A549 (cell line): ENCODE measurements around the gene ALPI. TPM values are rescaled to one million over a fixed set of nuclear protein-coding genes. Genes with fewer than 3 reads are reported as not detected.

Experiments
- ATAC-seq, 2 experiments: fragments of 200-7000 bp in 1 of 2; fragments of >200 bp in 1 of 2; cut with Nextera tagmentation in 1 of 2; cut with Tn5 transposase in 1 of 2; 3 replicates each; pipeline versions ENCODE4 v1.8.0 to v1.9.1; 2018 to 2020; ENCODE audit warnings: mild to moderate bottlenecking in 1 of 2, moderate library complexity in 1 of 2
- CTCF ChIA-PET: fragments of 300-600 bp; sonication (Branson Sonifier 250); formaldehyde crosslinking; extraction: SDS; loops from one replicate; lab custom pipeline; 2021; ENCODE audit warnings: antibody characterized with exemption, inconsistent platforms; lab: Yijun Ruan, JAX
- POLR2A ChIA-PET: fragments of 350-600 bp; formaldehyde crosslinking; extraction: SDS; loops from one replicate; lab custom pipeline; 2021; ENCODE audit warnings: antibody characterized with exemption, inconsistent platforms; lab: Yijun Ruan, JAX
- DNase-seq, 2 experiments: peaks; one replicate each; pipeline versions ENCODE4 v3.0.0 to v3.0.0-alpha.2; 2011 to 2016; ENCODE audit warnings: low read depth in 1 of 2, low spot score in 1 of 2
- FAIRE-seq: peaks from 2 replicates; lab custom pipeline; 2011; peaks lifted over from hg19 to GRCh38; lab: Jason Lieb, UNC
- H3K27ac ChIP-seq, 2 experiments: fragments of >200 bp; sonication (Bioruptor Twin); formaldehyde crosslinking; 3 replicates each; pipeline ENCODE4 v1.5.1; 2016 to 2017
- H3K4me1 ChIP-seq: fragments of >200 bp; sonication (Bioruptor Twin); formaldehyde crosslinking; 3 replicates; pipeline ENCODE4 v1.6.1; 2016
- H3K4me2 ChIP-seq: fragments of >200 bp; sonication (Bioruptor Twin); formaldehyde crosslinking; 3 replicates; pipeline ENCODE4 v1.6.1; 2016
- H3K4me3 ChIP-seq: fragments of >200 bp; sonication (Bioruptor Twin); formaldehyde crosslinking; 3 replicates; pipeline ENCODE4 v1.5.1; 2016
- H3K9me3 ChIP-seq: fragments of >200 bp; sonication (Bioruptor Twin); formaldehyde crosslinking; 3 replicates; pipeline ENCODE4 v1.6.1; 2016
- CHD2 ChIP-seq: fragments of 150-350 bp; IDR thresholded peaks from 2 replicates; pipeline ENCODE4 v1.6.1; 2014; ENCODE audit warnings: low read length; ENCODE audit not compliant: partially characterized antibody
- CHD4 ChIP-seq: fragments of 200-600 bp; sonication (generic); IDR thresholded peaks from 2 replicates; pipeline ENCODE4 v1.6.1; 2016; ENCODE audit warnings: antibody characterized with exemption, mild to moderate bottlenecking, borderline replicate concordance
- CTCF ChIP-seq: fragments of >200 bp; sonication (Bioruptor Twin); formaldehyde crosslinking; IDR thresholded peaks from 3 replicates; pipeline ENCODE4 v1.5.1; 2016
- EHMT2 ChIP-seq: fragments of 200-600 bp; sonication (generic); IDR thresholded peaks from 2 replicates; pipeline ENCODE4 v1.6.1; 2016; ENCODE audit warnings: antibody characterized with exemption, low read depth, mild to moderate bottlenecking, moderate library complexity
- ESRRA ChIP-seq: fragments of 150-350 bp; IDR thresholded peaks from 2 replicates; pipeline ENCODE4 v1.6.1; 2014; ENCODE audit warnings: mild to moderate bottlenecking, low read length, borderline replicate concordance
- FOSL2 ChIP-seq, 2 experiments: fragments of 450-650 bp in 1 of 2; fragments of >200 bp in 1 of 2; sonication (Bioruptor Twin) in 1 of 2; formaldehyde crosslinking; IDR thresholded peaks; 2 replicates each; pipeline versions ENCODE4 v1.5.0 to v1.6.1; 2016 to 2020; ENCODE audit warnings: mild to moderate bottlenecking in 1 of 2, moderate library complexity in 1 of 2
- FOXS1 ChIP-seq: fragments of 250-450 bp; sonication (Bioruptor Pico); IDR thresholded peaks from 2 replicates; pipeline ENCODE4 v1.5.0; 2020; ENCODE audit warnings: mild to moderate bottlenecking, moderate library complexity
- HOXA7 ChIP-seq: fragments of 250-450 bp; sonication (Bioruptor Pico); IDR thresholded peaks from 2 replicates; pipeline ENCODE4 v1.5.0; 2020; ENCODE audit warnings: mild to moderate bottlenecking, moderate library complexity
- HOXB13 ChIP-seq: fragments of 250-450 bp; sonication (Bioruptor Pico); IDR thresholded peaks from 2 replicates; pipeline ENCODE4 v1.5.0; 2020; ENCODE audit warnings: low read depth, mild to moderate bottlenecking, moderate library complexity
- KDM1A ChIP-seq: fragments of 200-600 bp; sonication (generic); IDR thresholded peaks from 2 replicates; pipeline ENCODE4 v1.6.1; 2016; ENCODE audit warnings: low read depth, mild to moderate bottlenecking
- MAZ ChIP-seq: fragments of 150-350 bp; IDR thresholded peaks from 2 replicates; pipeline ENCODE4 v1.6.1; 2014; ENCODE audit warnings: antibody characterized with exemption, low read depth, low read length, borderline replicate concordance
- MYC ChIP-seq: IDR thresholded peaks from 2 replicates; pipeline ENCODE4 v1.6.1; 2012; ENCODE audit warnings: mild to moderate bottlenecking, inconsistent platforms, low read length, improper control_type of control experiment, borderline replicate concordance
- NFE2L2 ChIP-seq: fragments of 150-350 bp; conservative IDR thresholded peaks from 2 replicates; pipeline ENCODE4 v1.6.1; 2014; ENCODE audit warnings: low read length
- NPAS2 ChIP-seq: fragments of 250-450 bp; sonication (Bioruptor Pico); IDR thresholded peaks from 2 replicates; pipeline ENCODE4 v1.8.0; 2022; ENCODE audit warnings: mild to moderate bottlenecking, moderate library complexity, borderline replicate concordance
- PHF8 ChIP-seq: fragments of 200-600 bp; sonication (generic); IDR thresholded peaks from 2 replicates; pipeline ENCODE4 v1.6.1; 2016; ENCODE audit warnings: low read depth, mild to moderate bottlenecking, antibody characterized with exemption, moderate library complexity, borderline replicate concordance
- POLR2A ChIP-seq: IDR thresholded peaks from 2 replicates; pipeline ENCODE4 v1.6.1; 2012; ENCODE audit warnings: mild to moderate bottlenecking, low read length
- RAD21 ChIP-seq, 2 experiments: fragments of >200 bp in 1 of 2; sonication (Bioruptor Twin) in 1 of 2; formaldehyde crosslinking in 1 of 2; IDR thresholded peaks in 1 of 2; conservative IDR thresholded peaks in 1 of 2; 2 replicates in 1 of 2; 3 replicates in 1 of 2; pipeline ENCODE4 v1.6.1; 2012 to 2018; ENCODE audit warnings: inconsistent platforms in 1 of 2
- RCOR1 ChIP-seq: fragments of 150-350 bp; IDR thresholded peaks from 2 replicates; pipeline ENCODE4 v1.6.1; 2014; ENCODE audit warnings: antibody characterized with exemption, low read length, low read depth
- RFX5 ChIP-seq: fragments of 450-650 bp; IDR thresholded peaks from 2 replicates; pipeline ENCODE4 v1.7.1; 2014; ENCODE audit warnings: antibody characterized with exemption, mild to moderate bottlenecking, moderate library complexity
- SMC3 ChIP-seq: fragments of >200 bp; sonication (Bioruptor Twin); formaldehyde crosslinking; IDR thresholded peaks from 3 replicates; pipeline ENCODE4 v1.6.1; 2018; ENCODE audit warnings: inconsistent platforms
- SREBF2 ChIP-seq: fragments of 450-650 bp; IDR thresholded peaks from 2 replicates; pipeline ENCODE4 v1.6.1; 2014; ENCODE audit warnings: mild to moderate bottlenecking, moderate library complexity
- ZC3H11A ChIP-seq: fragments of 450-650 bp; IDR thresholded peaks from 2 replicates; pipeline ENCODE4 v1.6.1; 2014; ENCODE audit warnings: antibody characterized with exemption, mild to moderate bottlenecking
- WGBS: methylation state at CpG from one replicate; pipeline ENCODE4 v1.1.6; 2017; ENCODE audit errors: missing lambda C conversion rate; 5-methylcytosine and 5-hydroxymethylcytosine counted together
- polyA plus RNA-seq, 4 experiments: library from polyadenylated mRNA; depleted of rRNA in 3 of 4; stranded (reverse); fragments of >200 nt; fragmentation: RNase III in 1 of 4; extraction: RNeasy Plus Mini Kit Qiagen cat#74134 plus additional on column Dnase treatment in 1 of 4; gene quantifications; 2 replicates in 3 of 4; 3 replicates in 1 of 4; pipeline ENCODE4 v1.2.3, GENCODE V29; 2011 to 2017

Gene ALPI
- polyA plus RNA-seq, 2 of the 4 experiments (the other 2 are of a cell fraction), result 0.05 TPM; not detected in 1

GRCh38 chr2:232419245-232420072 lies 36.5 kb upstream of the ALPI start (continued):
- TF ChIP-seq SMC3 (no peak), FOSL2 (IDR thresholded peaks at IDR 0.05) (no peak), FOSL2 (CRISPR knock-in tag; IDR thresholded peaks at IDR 0.05) (no peak), HOXA7 (CRISPR knock-in tag) (no peak), NFE2L2 (no peak), POLR2A (no peak)

DNA sequence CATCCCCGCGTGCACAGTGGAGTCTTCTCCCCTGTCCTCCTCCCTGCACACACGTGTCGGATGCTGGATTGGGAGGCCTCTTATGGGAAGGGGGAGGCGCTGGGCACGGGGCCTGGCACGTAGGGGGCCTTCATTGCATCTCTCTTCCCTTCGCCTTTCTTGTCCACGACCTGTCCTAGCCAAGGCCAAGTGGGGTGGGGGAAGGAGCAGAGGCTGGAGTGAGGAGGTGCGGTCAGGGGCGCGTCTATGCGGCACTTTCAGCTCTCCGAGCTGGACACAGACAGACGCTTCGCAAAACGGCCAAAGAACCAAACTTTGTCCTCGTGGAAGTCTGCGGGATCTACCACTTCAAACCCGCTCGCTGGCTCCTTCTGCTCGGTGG lies 35.9 kb upstream of the ALPI start:
- CTCF ChIA-PET, result interaction anchor here (1.1 kb wide), 1 partner anchor 102 kb away, joined by 4 read pairs; no protein-coding TSS in a partner anchor
- POLR2A ChIA-PET, result no interaction called here
- whole genome bisulfite sequencing, result 71% methylated on average over 20 of the region's 22 CpGs
- Histone ChIP-seq H3K4me2 (peak overlapping the region; percentile 98), H3K4me3 (peak overlapping the region; percentile 46), H3K9me3 (peaks cover 3% of the 10 kb centered on the region; the same call in 1 of the 3 replicates), H3K4me1 (no peaks in the 10 kb centered on the region), H3K27ac (no peak overlapping the region)
- FAIRE-seq (no peak), DNase-seq (no peak), ATAC-seq (peak in 1 of 2 experiments; percentile 5; a peak in 3 of 6 replicates)
- TF ChIP-seq ZC3H11A, result no peak
- TF ChIP-seq HOXB13 (CRISPR knock-in tag), result no peak
- TF ChIP-seq MYC, result no peak
- TF ChIP-seq FOXS1, result no peak
- TF ChIP-seq SREBF2, result no peak
- no peak for TF ChIP-seq RFX5

DNA sequence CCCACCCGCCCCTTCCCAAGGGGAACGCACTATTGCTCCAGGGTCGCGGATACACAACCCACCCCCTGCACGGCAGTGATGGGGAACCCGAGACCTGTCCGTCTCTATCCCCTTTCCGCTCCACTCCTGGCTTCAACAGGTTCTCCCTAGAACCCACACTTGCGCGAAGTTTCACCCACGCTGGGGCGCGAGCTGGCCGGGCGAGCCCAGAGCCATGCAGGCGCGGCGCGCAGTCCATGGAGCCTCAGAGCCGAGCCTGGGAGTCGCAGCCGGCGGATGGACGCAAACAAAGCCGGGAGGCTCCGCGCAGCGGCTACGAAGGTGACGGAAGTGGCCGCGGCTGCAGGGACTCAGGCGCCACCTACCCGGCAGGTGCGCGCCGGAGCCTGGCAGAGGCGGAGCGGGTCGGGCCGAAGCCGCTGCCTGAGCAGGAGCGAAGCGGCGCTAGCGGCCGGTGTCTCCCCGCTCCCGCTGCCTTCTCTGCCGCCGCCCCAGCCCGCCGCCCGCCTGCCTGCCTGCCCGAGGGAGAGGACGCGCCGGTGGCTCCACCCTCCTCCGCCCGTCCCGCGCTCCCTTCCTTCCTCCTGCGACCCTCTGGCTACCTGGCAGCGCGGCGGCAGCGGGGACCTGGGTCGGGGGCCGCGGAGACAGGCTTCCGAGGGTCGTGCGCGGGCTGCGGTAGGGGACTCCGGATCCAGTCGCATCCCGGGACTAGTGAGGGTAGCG lies 35.3 kb upstream of the ALPI start:
- WGBS, result 29% methylated on average over 19 of the region's 79 CpGs
- H3K4me2 ChIP-seq, result peak overlapping the region; percentile 98
- FAIRE-seq (no peak), DNase-seq (peak; percentile 25 to 29), ATAC-seq (peak; percentile 58 to 75)
- CTCF ChIA-PET, result interaction anchor here (1.1 to 1.4 kb wide), 2 partner anchors 9 to 14 kb away, joined by 3 read pairs; no protein-coding TSS in a partner anchor
- TF ChIP-seq HOXB13 (CRISPR knock-in tag) (no peak), RAD21 (conservative IDR thresholded peaks at IDR 0.05 in 1 of 2, IDR thresholded peaks at IDR 0.05 in 1 of 2) (0 out of 5 replicates have a peak, but pooled peaks of 1 of the 2 experiments have one; percentile 13)
- H3K4me1 ChIP-seq, result no peaks in the 10 kb centered on the region
- peak overlapping the region; percentile 34 to 68; a peak in 5 of 6 replicates for H3K27ac ChIP-seq
- POLR2A ChIA-PET, result no interaction called here
- peaks cover 3% of the 10 kb centered on the region; the same call in 1 of the 3 replicates for H3K9me3 ChIP-seq
- peak overlapping the region; percentile 46 for H3K4me3 ChIP-seq

- Histone ChIP-seq H3K27ac (peak overlapping the region in 1 of 2 experiments; percentile 68; a peak in 3 of 6 replicates), H3K4me2 (peak overlapping the region; percentile 98), H3K4me1 (no peaks in the 10 kb centered on the region), H3K9me3 (peaks cover 3% of the 10 kb centered on the region; the same call in 1 of the 3 replicates), H3K4me3 (peak overlapping the region; percentile 46)
- no peak for ATAC-seq
- 85% methylated on average over 21 of the region's 22 CpGs for whole genome bisulfite sequencing
- ChIA-PET CTCF (interaction anchor here (1.1 to 1.4 kb wide), 2 partner anchors 8 to 13 kb away, joined by 3 read pairs; no protein-coding TSS in a partner anchor), POLR2A (no interaction called here)
- TF ChIP-seq NPAS2 (no peak), MAZ (no peak)
- FAIRE-seq, result no peak
- DNase-seq, result no peak
Observed at GRCh38 chr2:232421189-232421785, 34.7 kb upstream of the ALPI start.

DNA sequence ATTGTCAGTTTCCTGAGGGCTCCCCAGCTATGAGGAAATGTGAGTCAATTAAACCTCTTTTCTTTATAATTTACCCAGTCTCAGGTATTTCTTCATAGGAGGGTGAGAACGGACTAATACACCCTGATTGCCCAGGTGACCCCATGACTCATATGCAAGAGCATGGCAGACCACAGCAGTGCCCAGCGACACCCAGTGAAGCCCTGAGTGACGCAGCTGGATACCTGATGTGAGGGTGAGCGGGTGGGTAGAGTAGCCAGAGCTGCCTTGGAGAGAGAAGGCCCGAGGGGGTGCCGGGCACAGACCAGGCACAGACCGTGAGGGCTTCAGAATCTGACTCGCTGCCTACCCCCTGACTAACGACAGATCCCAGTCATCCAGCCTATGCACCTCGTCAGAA lies 33.9 kb upstream of the ALPI start:
- peaks cover 3% of the 10 kb centered on the region; the same call in 1 of the 3 replicates for H3K9me3 ChIP-seq
- no peak overlapping the region for H3K4me3 ChIP-seq
- FAIRE-seq, result no peak
- ChIA-PET POLR2A (no interaction called here), CTCF (interaction anchor here (1.4 kb wide), 1 partner anchor 13 kb away, joined by 3 read pairs; no protein-coding TSS in a partner anchor)
- no peaks in the 10 kb centered on the region for H3K4me1 ChIP-seq
- WGBS, result 86% methylated on average over 10 of the region's 10 CpGs
- no peak overlapping the region for H3K4me2 ChIP-seq
- no peak for DNase-seq
- ATAC-seq, result no peak
- H3K27ac ChIP-seq, result no peak overlapping the region
- TF ChIP-seq CHD4, result no peak
- no peak for TF ChIP-seq NFE2L2
- TF ChIP-seq FOXS1, result no peak
- no peak for TF ChIP-seq ESRRA
- TF ChIP-seq PHF8, result no peak
- TF ChIP-seq EHMT2, result no peak
- TF ChIP-seq RCOR1, result no peak
- TF ChIP-seq KDM1A, result no peak
- no peak for TF ChIP-seq SREBF2
- TF ChIP-seq CTCF, result no peak
- no peak for TF ChIP-seq CHD2
